K562 (cell line): ENCODE data around the gene MTA2. TPM values are rescaled to one million over a fixed set of nuclear protein-coding genes. Genes with fewer than 3 reads are reported as not detected.

Source experiments
- ADNP ChIP-seq: fragments of 200-800 bp; sonication (Bioruptor generic); IDR thresholded peaks from 2 replicates; pipeline ENCODE4 v1.6.1; 2016; ENCODE audit warnings: missing genetic modification characterization, missing compliant biosample characterization
- CBX2 ChIP-seq: fragments of 200-600 bp; sonication (generic); IDR thresholded peaks from one replicate; pipeline ENCODE4 v1.6.1; 2012; ENCODE audit warnings: mild to moderate bottlenecking, low read length, inconsistent platforms; ENCODE audit not compliant: insufficient read depth, poor library complexity, severe bottlenecking
- CREM ChIP-seq: IDR thresholded peaks from 2 replicates; pipeline ENCODE4 v1.6.1; 2014; ENCODE audit warnings: antibody characterized with exemption, low read depth
- EWSR1 ChIP-seq: fragments of 450-650 bp; IDR thresholded peaks from 2 replicates; pipeline ENCODE4 v1.6.1; 2018; ENCODE audit warnings: borderline replicate concordance, mild to moderate bottlenecking, low read depth, moderate library complexity; ENCODE audit not compliant: partially characterized antibody
- GABPB2 ChIP-seq: fragments of 250-450 bp; sonication (Bioruptor Pico); conservative IDR thresholded peaks from 2 replicates; pipeline ENCODE4 v1.5.1; 2021; ENCODE audit warnings: mild to moderate bottlenecking
- HDAC3 ChIP-seq: fragments of 450-650 bp; IDR thresholded peaks from 2 replicates; pipeline ENCODE4 v1.6.1; 2018; ENCODE audit warnings: borderline replicate concordance, mild to moderate bottlenecking, moderate library complexity; ENCODE audit not compliant: partially characterized antibody
- JUNB ChIP-seq: fragments of 450-650 bp; formaldehyde crosslinking; conservative IDR thresholded peaks from 2 replicates; pipeline ENCODE4 v1.4.0; 2020; ENCODE audit warnings: mild to moderate bottlenecking
- KDM1A ChIP-seq, 2 experiments: fragments of 450-650 bp; IDR thresholded peaks; 2 replicates each; pipeline ENCODE4 v1.6.1; 2016; ENCODE audit warnings: mild to moderate bottlenecking in 2 of 2
- MXI1 ChIP-seq: IDR thresholded peaks from 2 replicates; pipeline ENCODE4 v1.6.1; 2011; ENCODE audit warnings: low read depth, mild to moderate bottlenecking, improper control_type of control experiment, low read length
- NFRKB ChIP-seq: fragments of 450-650 bp; IDR thresholded peaks from 2 replicates; pipeline ENCODE4 v1.6.1; 2016; ENCODE audit warnings: low read depth
- PHB ChIP-seq: fragments of 250-450 bp; sonication (Bioruptor Pico); IDR thresholded peaks from 2 replicates; pipeline ENCODE4 v1.5.0; 2021
- PHF21A ChIP-seq: fragments of 450-650 bp; IDR thresholded peaks from 2 replicates; pipeline ENCODE4 v1.6.1; 2017; ENCODE audit warnings: low read depth, borderline replicate concordance
- SOX6 ChIP-seq: fragments of 450-650 bp; IDR thresholded peaks from 2 replicates; pipeline ENCODE4 v1.6.1; 2014; ENCODE audit warnings: mild to moderate bottlenecking
- TEAD4 ChIP-seq, 2 experiments: sonication (generic) in 1 of 2; formaldehyde crosslinking in 1 of 2; IDR thresholded peaks; 2 replicates each; pipeline versions ENCODE4 v1.6.1 to v1.8.0; 2012 to 2022; ENCODE audit warnings: borderline replicate concordance in 1 of 2, inconsistent platforms in 1 of 2, low read length in 1 of 2, mild to moderate bottlenecking in 1 of 2, missing genetic modification reagents in 1 of 2
- TFAM ChIP-seq: fragments of 250-450 bp; sonication (Bioruptor Pico); conservative IDR thresholded peaks from 2 replicates; pipeline ENCODE4 v1.5.0; 2021; ENCODE audit warnings: mild to moderate bottlenecking, moderate library complexity
- VEZF1 ChIP-seq: fragments of 200-800 bp; sonication (Bioruptor generic); IDR thresholded peaks from 2 replicates; pipeline ENCODE4 v1.6.1; 2017; ENCODE audit warnings: missing genetic modification characterization, missing compliant biosample characterization
- XRCC3 ChIP-seq: fragments of 450-650 bp; IDR thresholded peaks from 2 replicates; pipeline ENCODE4 v1.6.1; 2017; ENCODE audit warnings: mild to moderate bottlenecking, moderate library complexity
- ZNF644 ChIP-seq: fragments of 200-800 bp; sonication (Bioruptor generic); IDR thresholded peaks from 2 replicates; pipeline ENCODE4 v1.6.1; 2016; ENCODE audit warnings: low read depth, missing genetic modification characterization, missing compliant biosample characterization
- ZNF77 ChIP-seq: fragments of 250-450 bp; sonication (Bioruptor Pico); IDR thresholded peaks from 2 replicates; pipeline ENCODE4 v1.5.0; 2020
- polyA plus RNA-seq, 8 experiments: library from polyadenylated mRNA; depleted of rRNA in 4 of 8; stranded (reverse) in 5 of 8; unstranded in 3 of 8; fragments of >200 nt; fragmentation: Nextera tagmentation in 2 of 8; fragmentation: Illumina TruSeq in 1 of 8; extraction: Ambion mirVana in 2 of 8; extraction: Trizol in 1 of 8; gene quantifications; 2 replicates each; pipeline versions ENCODE4 v1.2.1 to v1.2.3, GENCODE V29; 2011 to 2014; ENCODE audit warnings: inconsistent platforms in 1 of 8, missing spikeins in 1 of 8
- total RNA-seq, 7 experiments: library from RNA; depleted of rRNA in 6 of 7; stranded (reverse); fragments of >200 nt in 6 of 7; fragmentation: Illumina TruSeq in 2 of 7; extraction: Trizol in 2 of 7; gene quantifications; 2 replicates each; pipeline versions ENCODE4 v1.2.1 to v1.2.3, GENCODE V29; 2011 to 2021; ENCODE audit warnings: low replicate concordance in 1 of 7
- TF ChIP-seq, protein P1 (sequence below): sonication (generic); formaldehyde crosslinking; IDR thresholded peaks from 2 replicates; pipeline ENCODE4 v1.8.0; 2022; ENCODE audit warnings: mild to moderate bottlenecking, missing genetic modification reagents
- TF ChIP-seq, protein P2 (sequence below): fragments of 450-650 bp; IDR thresholded peaks from one replicate; pipeline ENCODE4 v1.6.1; 2018; ENCODE audit warnings: mild to moderate bottlenecking, moderate library complexity; ENCODE audit not compliant: partially characterized antibody
- TF ChIP-seq, protein P3 (sequence below): fragments of 250-450 bp; sonication (Bioruptor Pico); IDR thresholded peaks from 2 replicates; pipeline ENCODE4 v1.5.0; 2020; ENCODE audit warnings: mild to moderate bottlenecking
- TF ChIP-seq, protein P4 (sequence below), 2 experiments: fragments of 450-650 bp in 1 of 2; sonication (generic) in 1 of 2; formaldehyde crosslinking in 1 of 2; IDR thresholded peaks in 1 of 2; conservative IDR thresholded peaks in 1 of 2; 2 replicates each; pipeline versions ENCODE4 v1.6.1 to v1.8.1; 2016 to 2023; ENCODE audit warnings: mild to moderate bottlenecking in 2 of 2, moderate library complexity in 2 of 2, inconsistent platforms in 1 of 2, missing genetic modification reagents in 1 of 2

The MTA2 gene
- total and polyA plus RNA-seq, 9 of the 15 experiments (the other 6 are each of a cell fraction or from before 2014, with no cell fraction given), result 6.2 to 220 (median 172) TPM

- no peak for TF ChIP-seq SOX6
- no peak for TF ChIP-seq PHB
- TF ChIP-seq, protein P1, sequence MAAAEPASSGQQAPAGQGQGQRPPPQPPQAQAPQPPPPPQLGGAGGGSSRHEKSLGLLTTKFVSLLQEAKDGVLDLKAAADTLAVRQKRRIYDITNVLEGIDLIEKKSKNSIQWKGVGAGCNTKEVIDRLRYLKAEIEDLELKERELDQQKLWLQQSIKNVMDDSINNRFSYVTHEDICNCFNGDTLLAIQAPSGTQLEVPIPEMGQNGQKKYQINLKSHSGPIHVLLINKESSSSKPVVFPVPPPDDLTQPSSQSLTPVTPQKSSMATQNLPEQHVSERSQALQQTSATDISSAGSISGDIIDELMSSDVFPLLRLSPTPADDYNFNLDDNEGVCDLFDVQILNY (CRISPR knock-in tag), result no peak
- no peak for TF ChIP-seq ZNF644 (tag)
- TF ChIP-seq, protein P2, sequence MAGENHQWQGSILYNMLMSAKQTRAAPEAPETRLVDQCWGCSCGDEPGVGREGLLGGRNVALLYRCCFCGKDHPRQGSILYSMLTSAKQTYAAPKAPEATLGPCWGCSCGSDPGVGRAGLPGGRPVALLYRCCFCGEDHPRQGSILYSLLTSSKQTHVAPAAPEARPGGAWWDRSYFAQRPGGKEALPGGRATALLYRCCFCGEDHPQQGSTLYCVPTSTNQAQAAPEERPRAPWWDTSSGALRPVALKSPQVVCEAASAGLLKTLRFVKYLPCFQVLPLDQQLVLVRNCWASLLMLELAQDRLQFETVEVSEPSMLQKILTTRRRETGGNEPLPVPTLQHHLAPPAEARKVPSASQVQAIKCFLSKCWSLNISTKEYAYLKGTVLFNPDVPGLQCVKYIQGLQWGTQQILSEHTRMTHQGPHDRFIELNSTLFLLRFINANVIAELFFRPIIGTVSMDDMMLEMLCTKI, result no peak
- TF ChIP-seq, protein P3, sequence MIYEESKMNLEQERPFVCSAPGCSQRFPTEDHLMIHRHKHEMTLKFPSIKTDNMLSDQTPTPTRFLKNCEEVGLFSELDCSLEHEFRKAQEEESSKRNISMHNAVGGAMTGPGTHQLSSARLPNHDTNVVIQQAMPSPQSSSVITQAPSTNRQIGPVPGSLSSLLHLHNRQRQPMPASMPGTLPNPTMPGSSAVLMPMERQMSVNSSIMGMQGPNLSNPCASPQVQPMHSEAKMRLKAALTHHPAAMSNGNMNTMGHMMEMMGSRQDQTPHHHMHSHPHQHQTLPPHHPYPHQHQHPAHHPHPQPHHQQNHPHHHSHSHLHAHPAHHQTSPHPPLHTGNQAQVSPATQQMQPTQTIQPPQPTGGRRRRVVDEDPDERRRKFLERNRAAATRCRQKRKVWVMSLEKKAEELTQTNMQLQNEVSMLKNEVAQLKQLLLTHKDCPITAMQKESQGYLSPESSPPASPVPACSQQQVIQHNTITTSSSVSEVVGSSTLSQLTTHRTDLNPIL (CRISPR knock-in tag), result no peak
- TF ChIP-seq VEZF1 (CRISPR knock-in tag), result no peak
- no peak; the same call in 1 of the 2 replicates for TF ChIP-seq ADNP
- TF ChIP-seq CBX2, result no peak
- TF ChIP-seq, protein P4, sequence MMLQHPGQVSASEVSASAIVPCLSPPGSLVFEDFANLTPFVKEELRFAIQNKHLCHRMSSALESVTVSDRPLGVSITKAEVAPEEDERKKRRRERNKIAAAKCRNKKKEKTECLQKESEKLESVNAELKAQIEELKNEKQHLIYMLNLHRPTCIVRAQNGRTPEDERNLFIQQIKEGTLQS (IDR thresholded peaks at IDR 0.05), result no peak
- TF ChIP-seq, protein P4 (CRISPR knock-in tag; conservative IDR thresholded peaks at IDR 0.05), result no peak; the same call in 1 of the 2 replicates
- TF ChIP-seq MXI1, result no peak
- no peak for TF ChIP-seq ZNF77 (CRISPR knock-in tag)
- no peak for TF ChIP-seq KDM1A (IDR thresholded peaks at IDR 0.05)
- TF ChIP-seq HDAC3, result no peak
- TF ChIP-seq GABPB2 (CRISPR knock-in tag), result no peak
- no peak for TF ChIP-seq PHF21A
- TF ChIP-seq TFAM, result no peak
- 0 out of 2 replicates have a peak, but pooled peaks have one; percentile 45 for TF ChIP-seq NFRKB
- TF ChIP-seq JUNB (CRISPR knock-in tag), result no peak
- TF ChIP-seq XRCC3, result no peak
- TF ChIP-seq TEAD4 (IDR thresholded peaks at IDR 0.05; ENCODE audit: low read length), result peak; percentile 3; the same call in 1 of the 2 replicates
- TF ChIP-seq TEAD4 (CRISPR knock-in tag; IDR thresholded peaks at IDR 0.05; ENCODE audit: borderline replicate concordance), result no peak
- no peak for TF ChIP-seq EWSR1
- TF ChIP-seq CREM, result no peak
These were observed 10.2 kb upstream of the MTA2 start (continued) for GRCh38 chr11:62611705-62612365.
